NCI-H2171 treated with DMSO at 0.1 percent for 48 hours (cell line): Measurements from ENCODE around the gene DIS3L2.
"Not testable (repeated sequence)": the region's sequence is repeated elsewhere in the genome, so short reads cannot be mapped to it uniquely, and the experiment has no call there.

Experiments
- DNase-seq: peaks from one replicate; lab custom pipeline; 2025; lab: John Stamatoyannopoulos, UW

DIS3L2 gene

DNA sequence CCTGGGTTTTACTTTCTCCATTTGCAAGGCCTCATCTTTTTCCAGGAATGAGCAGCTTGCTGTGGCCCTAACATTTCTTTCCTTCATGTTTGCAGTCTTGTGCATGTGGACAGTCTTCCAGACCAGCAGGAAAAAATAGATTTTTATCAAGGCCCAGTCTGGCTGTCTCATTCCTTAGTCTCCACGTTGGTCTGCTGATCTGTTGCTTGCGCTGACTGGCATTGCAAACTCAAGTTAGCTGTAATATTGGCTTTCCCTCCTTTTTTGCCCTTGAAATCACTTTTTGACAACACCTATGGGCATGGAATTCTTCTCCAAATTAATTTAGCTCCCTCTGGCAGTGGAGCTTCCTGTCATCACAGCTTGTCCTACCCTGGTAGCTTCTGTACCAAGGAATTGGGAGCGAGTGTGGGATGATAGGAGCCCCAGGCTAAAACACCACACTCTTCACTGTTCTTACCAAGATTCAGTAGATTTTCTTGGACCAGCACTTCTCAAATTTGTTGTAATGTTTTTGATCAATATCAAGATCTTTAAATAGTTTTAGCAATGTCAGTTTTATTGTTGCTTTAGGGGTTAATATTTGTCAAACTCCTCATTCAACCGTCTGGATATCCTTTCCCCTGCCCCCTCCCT, 48.2 kb downstream of the DIS3L2 start:
- DNase-seq, result no peak

DNA sequence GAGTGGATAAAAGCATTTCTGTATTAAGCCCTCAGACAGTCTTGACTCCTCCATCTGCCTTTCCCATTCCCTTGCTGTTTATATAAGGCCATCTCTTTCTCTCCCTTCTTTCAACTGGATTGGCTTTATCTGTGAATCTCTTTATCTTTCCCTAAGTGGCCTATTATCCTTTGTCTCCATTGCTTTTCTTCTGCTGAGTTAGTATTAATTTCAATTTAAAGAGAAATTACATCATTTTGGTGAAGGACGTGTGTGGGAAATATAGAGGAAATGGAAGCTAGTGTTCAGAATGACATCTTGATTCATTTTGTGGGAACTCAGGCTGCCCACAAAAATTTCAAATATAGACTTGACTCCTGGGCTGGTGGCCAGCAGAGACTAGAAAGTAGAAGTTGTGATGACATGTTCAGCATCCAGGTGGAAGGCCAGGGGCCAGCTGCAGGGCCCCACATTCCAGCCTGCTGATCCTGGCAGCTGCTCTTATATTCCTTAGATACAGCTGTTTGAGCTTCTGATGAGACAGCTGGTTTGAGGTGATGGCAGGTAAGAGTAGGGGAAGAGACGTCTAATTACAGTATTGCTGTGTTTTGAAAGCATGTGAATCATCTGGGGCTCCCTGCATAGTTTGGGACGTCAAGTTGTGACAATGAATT, 52.3 kb downstream of the DIS3L2 start:
- peak; percentile 2 for DNase-seq

GRCh38 chr2:232014681-232015080, 53.2 kb downstream of the DIS3L2 start:
- no peak for DNase-seq

DNA sequence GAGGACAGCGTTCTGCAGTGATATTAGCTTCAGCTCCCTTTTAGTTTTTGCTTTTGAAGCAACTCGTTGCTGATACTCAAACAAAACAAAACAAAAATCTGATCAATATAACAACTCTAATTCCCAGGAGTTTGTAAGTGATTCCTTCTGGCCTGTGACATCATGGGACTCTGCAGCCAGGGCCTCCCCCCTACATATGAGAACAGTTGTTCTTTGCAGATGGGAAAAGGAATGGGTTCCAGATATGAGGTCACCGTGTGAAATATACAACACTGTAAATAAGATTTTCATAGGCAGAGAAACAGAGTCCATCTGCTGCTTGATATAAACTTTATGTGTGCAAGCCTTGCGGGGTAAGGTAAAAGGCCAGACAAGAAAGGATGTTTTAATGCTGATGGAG, 56.7 kb downstream of the DIS3L2 start:
- DNase-seq, result no peak

GRCh38 chr2:232022718-232023117, 61.2 kb downstream of the DIS3L2 start:
- DNase-seq, result no peak

DNA sequence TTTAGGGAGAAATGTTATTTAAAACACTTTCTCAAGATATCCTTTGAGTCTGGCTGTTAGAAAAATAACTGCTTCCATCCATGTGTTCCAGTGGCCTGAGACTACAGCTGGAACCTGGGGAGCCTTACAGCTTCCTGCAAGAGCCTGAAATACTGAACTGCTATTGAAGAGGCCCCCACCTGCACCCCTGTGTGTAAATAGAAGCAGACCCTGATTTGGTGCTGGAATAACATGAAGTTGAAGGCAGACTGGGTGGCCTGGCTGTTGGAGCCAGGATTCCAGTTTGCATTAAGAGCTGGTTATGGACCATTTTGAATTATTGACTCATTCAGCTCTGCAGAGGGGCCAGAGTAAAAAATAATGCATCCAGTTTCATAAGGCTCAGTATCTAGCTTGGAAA, 61.9 kb downstream of the DIS3L2 start:
- DNase-seq, result no peak

DNA sequence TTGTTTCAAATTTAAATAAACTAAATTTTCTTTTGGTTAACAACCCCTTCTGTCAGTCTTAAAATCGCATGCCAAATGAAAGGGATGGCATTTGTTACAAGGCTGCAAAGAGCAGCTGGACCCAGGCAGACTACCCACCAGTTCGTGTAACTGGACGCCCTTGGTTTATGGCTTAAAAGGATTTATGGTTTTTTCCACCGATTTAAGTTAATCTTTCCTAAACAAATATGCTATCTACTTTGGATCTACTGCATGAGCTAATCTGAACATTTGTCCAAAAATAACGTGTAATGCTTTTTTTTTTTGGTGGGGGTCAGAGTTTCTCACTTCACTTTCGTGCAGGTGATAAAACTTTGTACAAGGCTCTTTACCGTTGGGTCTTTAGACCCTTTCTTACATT, 62.9 kb downstream of the DIS3L2 start:
- DNase-seq, result no peak

- no peak for DNase-seq
Measured at GRCh38 chr2:232026910-232027309, 65.4 kb downstream of the DIS3L2 start.

DNA sequence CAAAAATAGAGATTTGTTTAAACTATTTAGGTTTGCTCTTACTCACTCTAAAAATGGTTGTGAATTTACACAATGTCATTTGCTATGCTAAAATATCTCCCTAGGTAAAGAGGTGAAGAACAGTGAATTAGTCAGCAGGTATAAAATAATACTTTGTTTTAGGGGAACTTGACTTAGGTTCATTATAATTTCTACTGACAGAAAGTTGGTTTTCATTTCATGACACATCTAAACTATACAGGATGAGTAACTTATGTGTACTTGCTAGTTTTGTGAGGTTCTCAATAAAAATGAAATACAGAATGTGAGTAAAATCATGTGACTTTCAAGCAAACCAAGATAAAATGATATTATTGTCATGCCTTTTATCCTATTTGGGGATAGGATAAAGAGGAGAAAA, 66.0 kb downstream of the DIS3L2 start:
- DNase-seq, result no peak

DNA sequence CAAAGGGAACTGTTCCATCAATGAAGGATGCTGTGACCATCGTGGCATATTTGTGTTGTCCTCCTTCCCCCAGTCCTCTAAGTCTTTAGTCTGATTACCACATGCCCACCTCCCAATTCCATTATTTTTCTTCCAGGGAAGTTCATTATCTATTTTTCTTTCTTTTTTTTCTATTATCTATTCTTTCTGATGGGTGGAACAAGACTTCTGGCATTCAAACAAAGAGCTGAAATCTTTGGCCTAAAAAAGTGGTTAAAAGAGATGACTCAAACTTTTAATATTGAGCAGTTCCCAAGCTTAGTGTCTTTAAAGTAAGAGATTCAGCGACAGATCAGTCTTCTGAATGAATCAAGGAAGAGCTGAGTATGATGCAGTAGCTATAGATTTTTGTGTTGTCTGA, 66.6 kb downstream of the DIS3L2 start:
- no peak for DNase-seq

DNA sequence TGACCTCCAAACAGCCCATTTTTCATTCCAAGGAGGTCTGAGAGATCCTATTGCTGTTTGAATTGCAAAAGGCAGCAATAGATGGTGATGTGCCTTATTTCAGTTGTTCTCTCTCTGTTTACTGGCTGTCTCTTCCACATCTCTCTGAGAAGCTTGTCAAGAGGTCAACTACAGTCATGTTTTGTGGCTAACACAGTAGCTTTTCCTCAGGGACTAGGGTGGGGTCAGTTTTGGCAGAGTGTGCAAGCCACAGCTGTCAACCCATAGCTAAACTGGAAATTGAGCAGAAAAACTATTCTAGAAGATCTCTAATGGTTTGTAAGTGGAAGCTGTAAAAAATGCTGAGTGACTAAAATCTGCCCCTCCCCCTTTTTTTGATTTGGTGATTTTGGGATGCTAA, 67.1 kb downstream of the DIS3L2 start:
- DNase-seq, result no peak

GRCh38 chr2:232029346-232029745, 67.8 kb downstream of the DIS3L2 start:
- no peak for DNase-seq

DNA sequence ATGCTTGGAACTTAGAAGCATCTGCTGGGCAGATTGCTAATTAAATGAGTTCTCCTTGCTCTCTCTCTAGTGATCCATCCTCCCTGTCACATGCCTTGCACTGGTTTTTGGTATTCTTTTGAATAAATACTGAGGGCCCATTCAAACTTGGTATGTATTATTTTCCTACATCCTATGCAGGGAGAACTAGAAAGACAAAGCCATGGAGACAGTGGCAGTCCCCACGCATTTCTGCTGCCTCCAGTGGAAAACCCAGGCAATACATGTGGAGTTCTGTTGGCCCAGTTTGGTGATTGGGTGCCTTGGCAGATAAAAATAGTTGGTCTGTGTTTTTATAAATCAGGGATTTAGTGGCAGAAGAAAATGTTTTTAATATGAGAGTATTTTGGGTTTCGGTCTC, 68.7 kb downstream of the DIS3L2 start:
- DNase-seq, result no peak

DNA sequence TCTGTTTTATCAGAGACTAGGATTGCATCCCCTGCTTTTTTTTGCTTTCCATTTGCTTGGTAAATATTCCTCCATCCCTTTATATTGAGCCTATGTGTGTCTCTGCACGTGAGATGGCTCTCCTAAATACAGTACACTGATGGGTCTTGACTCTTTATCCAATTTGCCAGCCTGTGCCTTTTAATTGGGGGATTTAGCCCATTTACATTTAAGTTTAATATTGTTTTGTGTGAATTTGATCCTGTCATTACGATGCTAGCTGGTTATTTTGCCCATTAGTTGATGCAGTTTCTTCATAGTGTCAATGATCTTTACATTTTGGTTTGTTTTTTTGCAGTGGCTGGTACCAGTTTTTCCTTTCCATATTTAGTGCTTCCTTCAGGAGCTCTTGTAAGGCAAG, 73.8 kb downstream of the DIS3L2 start:
- DNase-seq, result not testable (repeated sequence)

- not testable (repeated sequence) for DNase-seq
Measured at GRCh38 chr2:232036876-232037275, 75.4 kb downstream of the DIS3L2 start.

- DNase-seq, result no peak
Measured at GRCh38 chr2:232038251-232038880, 76.9 kb downstream of the DIS3L2 start.

- DNase-seq, result no peak
Measured at GRCh38 chr2:232038881-232039485, 77.5 kb downstream of the DIS3L2 start.

- DNase-seq, result no peak
Measured at GRCh38 chr2:232042911-232043574, 81.5 kb downstream of the DIS3L2 start.

- DNase-seq, result no peak
Measured at GRCh38 chr2:232043966-232044365, 82.5 kb downstream of the DIS3L2 start.

DNA sequence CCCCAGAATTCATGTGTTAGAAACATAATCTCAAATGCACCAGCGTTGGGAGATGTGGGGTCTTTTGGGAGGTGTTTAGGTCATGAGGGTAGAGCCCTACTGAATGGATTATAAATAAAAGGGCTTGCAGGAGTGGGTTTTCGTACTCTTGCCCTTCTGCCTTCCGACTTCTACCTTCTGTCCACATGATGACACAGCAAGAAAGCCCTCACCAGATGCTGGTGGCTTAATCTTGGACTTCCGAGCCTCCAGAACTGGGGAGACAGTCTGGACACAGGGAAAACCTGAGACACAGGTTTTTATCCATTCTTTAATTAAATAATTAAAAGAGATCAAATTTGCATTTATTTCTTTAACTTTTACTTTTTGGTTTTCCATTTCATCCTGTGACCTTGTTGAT, 87.8 kb downstream of the DIS3L2 start:
- DNase-seq, result no peak

GRCh38 chr2:232052591-232052990, 91.1 kb downstream of the DIS3L2 start:
- no peak for DNase-seq

- DNase-seq, result no peak
Measured at GRCh38 chr2:232053777-232054176, 92.3 kb downstream of the DIS3L2 start.
